ENCODE results near the gene NINJ1.

DNA sequence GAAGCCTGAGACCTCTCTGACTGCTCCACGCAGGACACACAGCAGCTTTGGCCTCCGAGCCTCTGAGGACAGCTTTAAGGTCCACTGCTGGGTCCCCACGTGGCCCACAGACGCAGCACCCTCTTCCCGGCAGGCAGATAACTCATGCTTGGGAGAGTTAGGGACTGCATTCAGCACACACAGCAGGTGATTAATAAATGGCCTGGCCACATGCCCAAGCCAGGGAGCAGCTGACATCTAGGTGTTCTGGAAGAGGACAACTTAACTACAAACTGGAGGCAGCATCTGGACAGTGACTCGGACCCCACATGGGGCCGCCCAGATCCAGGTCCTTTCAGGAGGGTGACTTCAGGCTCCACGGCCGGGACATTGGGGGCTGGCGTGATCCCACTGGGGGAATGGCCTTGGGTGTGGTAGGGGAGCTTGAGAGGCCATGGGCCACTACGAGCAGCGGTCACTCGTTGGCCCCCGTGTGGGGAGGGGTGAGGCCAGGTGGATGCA is 11.3 kb downstream of the NINJ1 start:
- no peak for TF ChIP-seq CTCF (IDR thresholded peaks at IDR 0.05)
- TF ChIP-seq POLR2A (IDR thresholded peaks at IDR 0.05) = no peak
